HCT116 (cell line): ENCODE data around the gene CTNND2. TPM values are rescaled to one million over a fixed set of nuclear protein-coding genes. Genes with fewer than 3 reads are reported as not detected.

ENCODE experiments used
- ATAC-seq: fragments of 200-7000 bp; cut with Tn5 transposase; 2 replicates; pipeline ENCODE4 v1.9.1; 2020; ENCODE audit warnings: mild to moderate bottlenecking, moderate library complexity
- BruUV-seq: library from RNA; stranded (reverse); fragments of 400-500 nt; replicated peaks from 2 replicates; lab custom pipeline; 2021; lab: Mats Ljungman, UMichigan
- CTCF ChIA-PET: fragments of 300-600 bp; sonication (Branson Sonifier 250); formaldehyde crosslinking; loops from one replicate; lab custom pipeline; 2021; ENCODE audit warnings: antibody characterized with exemption; lab: Charles Lee
- POLR2A ChIA-PET: fragments of 300-600, 350-600 bp; sonication (Branson Sonifier 250); formaldehyde crosslinking; loops from one replicate; lab custom pipeline; 2021; ENCODE audit warnings: antibody characterized with exemption; lab: Charles Lee
- RAD21 ChIA-PET, 2 experiments: fragments of 300-600 bp; sonication (Branson Sonifier 250); formaldehyde crosslinking; loops; one replicate each; lab custom pipeline; 2023; ENCODE audit warnings: low total read pairs in 2 of 2; ENCODE audit not compliant: uncharacterized antibody in 2 of 2, unreplicated experiment in 2 of 2, low non-redundant PET in 1 of 2; lab: Charles Lee
- DNase-seq: peaks from one replicate; pipeline ENCODE4 v3.0.0-alpha.2; 2010; ENCODE audit warnings: low read depth, low spot score
- H2AFZ ChIP-seq: fragments of 200-600 bp; shearing (Covaris generic), sonication (generic); 2 replicates; pipeline ENCODE4 v1.6.1; 2017; ENCODE audit warnings: low read depth, mixed run types, mixed read lengths, antibody characterized with exemption, low read length; ENCODE audit not compliant: poor library complexity, severe bottlenecking
- H3K27ac ChIP-seq: 2 replicates; pipeline ENCODE4 v1.5.1; 2012; ENCODE audit warnings: low read depth, low read length
- H3K27me3 ChIP-seq: fragments of 200-600 bp; sonication (generic); 2 replicates; pipeline ENCODE4 v1.6.1; 2016; ENCODE audit warnings: mixed run types, low read length, mixed read lengths; ENCODE audit not compliant: insufficient read depth
- H3K36me3 ChIP-seq, 2 experiments: fragments of 200-500 bp in 1 of 2; fragments of 200-600 bp in 1 of 2; sonication (Bioruptor generic) in 1 of 2; sonication (generic) in 1 of 2; 2 replicates each; pipeline versions ENCODE4 v1.5.1 to v1.6.1; 2014 to 2016; ENCODE audit warnings: low read length in 2 of 2, inconsistent platforms in 1 of 2, mixed read lengths in 1 of 2, mixed run types in 1 of 2; ENCODE audit not compliant: insufficient read depth in 2 of 2, control insufficient read depth in 1 of 2
- H3K4me1 ChIP-seq, 2 experiments: fragments of 200-600 bp in 1 of 2; sonication (generic) in 1 of 2; 2 replicates each; pipeline versions ENCODE4 v1.5.1 to v1.6.1; 2012 to 2017; ENCODE audit warnings: low read length in 2 of 2, inconsistent platforms in 1 of 2, mild to moderate bottlenecking in 1 of 2, mixed read lengths in 1 of 2, mixed run types in 1 of 2, moderate library complexity in 1 of 2; ENCODE audit not compliant: insufficient read depth in 2 of 2, control insufficient read depth in 1 of 2
- H3K4me2 ChIP-seq: fragments of 200-600 bp; sonication (generic); 2 replicates; pipeline ENCODE4 v1.6.1; 2017; ENCODE audit warnings: mixed run types, low read length, mixed read lengths
- H3K4me3 ChIP-seq, 2 experiments: fragments of 200-600 bp in 1 of 2; sonication (generic) in 1 of 2; replicated peaks in 1 of 2; 2 replicates each; pipeline ENCODE4 v1.5.1; 2011 to 2016; ENCODE audit warnings: low read length in 2 of 2, control low read depth in 1 of 2, low read depth in 1 of 2, mild to moderate bottlenecking in 1 of 2, mixed read lengths in 1 of 2, mixed run types in 1 of 2
- H3K79me2 ChIP-seq: fragments of 200-600 bp; sonication (generic); 2 replicates; pipeline ENCODE4 v1.6.1; 2017; ENCODE audit warnings: mild to moderate bottlenecking, mixed run types, low read length, moderate library complexity, mixed read lengths; ENCODE audit not compliant: insufficient read depth
- H3K9ac ChIP-seq: fragments of 200-600 bp; sonication (generic); 2 replicates; pipeline ENCODE4 v1.6.1; 2016; ENCODE audit warnings: low read length, mixed read lengths
- H3K9me2 ChIP-seq: fragments of 200-600 bp; sonication (generic), shearing (Covaris generic); 2 replicates; pipeline ENCODE4 v1.6.1; 2017; ENCODE audit warnings: mixed run types, mild to moderate bottlenecking, moderate library complexity; ENCODE audit not compliant: insufficient read depth
- H3K9me3 ChIP-seq, 2 experiments: fragments of 200-500 bp in 1 of 2; fragments of 200-600 bp in 1 of 2; sonication (Bioruptor generic) in 1 of 2; sonication (generic) in 1 of 2; 2 replicates each; pipeline ENCODE4 v1.6.1; 2014 to 2017; ENCODE audit warnings: low read length in 2 of 2, mixed read lengths in 2 of 2, inconsistent platforms in 1 of 2, low read depth in 1 of 2, mild to moderate bottlenecking in 1 of 2, mixed run types in 1 of 2, moderate library complexity in 1 of 2; ENCODE audit not compliant: control insufficient read depth in 1 of 2, insufficient read depth in 1 of 2
- H4K20me1 ChIP-seq: fragments of 200-600 bp; sonication (generic), shearing (Covaris generic); 2 replicates; pipeline ENCODE4 v1.6.1; 2017; ENCODE audit warnings: mixed run types, mild to moderate bottlenecking, moderate library complexity; ENCODE audit not compliant: insufficient read depth
- ATF3 ChIP-seq: IDR thresholded peaks from 2 replicates; pipeline ENCODE4 v1.6.1; 2012
- CBX3 ChIP-seq: IDR thresholded peaks from 2 replicates; pipeline ENCODE4 v1.6.1; 2012; ENCODE audit warnings: low read depth
- CEBPB ChIP-seq: IDR thresholded peaks from 2 replicates; pipeline ENCODE4 v1.6.1; 2012; ENCODE audit warnings: low read depth
- CTCF ChIP-seq, 3 experiments: fragments of 200-600 bp in 1 of 3; sonication (generic) in 1 of 3; IDR thresholded peaks in 2 of 3; conservative IDR thresholded peaks in 1 of 3; 2 replicates each; pipeline ENCODE4 v1.5.1; 2012 to 2017; ENCODE audit warnings: low read depth in 2 of 3, low read length in 2 of 3, antibody characterized with exemption in 1 of 3, borderline replicate concordance in 1 of 3, control low read depth in 1 of 3, mild to moderate bottlenecking in 1 of 3, mixed read lengths in 1 of 3, mixed run types in 1 of 3, moderate library complexity in 1 of 3; ENCODE audit not compliant: insufficient read depth in 1 of 3
- EGR1 ChIP-seq: IDR thresholded peaks from 2 replicates; pipeline ENCODE4 v1.6.1; 2012; ENCODE audit warnings: low read depth
- EZH2 ChIP-seq: fragments of 200-600 bp; sonication (generic); IDR thresholded peaks from 2 replicates; pipeline ENCODE4 v1.6.1; 2017; ENCODE audit warnings: antibody characterized with exemption, mixed run types
- EZH2phosphoT487 ChIP-seq: fragments of 200-600 bp; IDR thresholded peaks from 2 replicates; pipeline ENCODE4 v1.6.1; 2018; ENCODE audit warnings: antibody characterized with exemption, borderline replicate concordance
- FOSL1 ChIP-seq: IDR thresholded peaks from 2 replicates; pipeline ENCODE4 v1.6.1; 2012; ENCODE audit warnings: low read depth
- JUND ChIP-seq: IDR thresholded peaks from 2 replicates; pipeline ENCODE4 v1.6.1; 2012
- MAX ChIP-seq: IDR thresholded peaks from 2 replicates; pipeline ENCODE4 v1.6.1; 2012
- POLR2A ChIP-seq: IDR thresholded peaks from 2 replicates; pipeline ENCODE4 v1.7.0; 2011; ENCODE audit warnings: borderline replicate concordance; ENCODE audit not compliant: insufficient read depth, insufficient read length; ENCODE audit errors: extremely low read depth
- POLR2AphosphoS5 ChIP-seq: IDR thresholded peaks from 2 replicates; pipeline ENCODE4 v1.6.1; 2011; ENCODE audit warnings: mild to moderate bottlenecking, low read depth, low read length, moderate library complexity
- RAD21 ChIP-seq: IDR thresholded peaks from 2 replicates; pipeline ENCODE4 v1.6.1; 2012; ENCODE audit warnings: low read depth, mild to moderate bottlenecking
- SIN3A ChIP-seq: IDR thresholded peaks from 2 replicates; pipeline ENCODE4 v1.6.1; 2012; ENCODE audit warnings: low read depth
- SP1 ChIP-seq: IDR thresholded peaks from 2 replicates; pipeline ENCODE4 v1.6.1; 2012; ENCODE audit warnings: low read depth
- SRF ChIP-seq: IDR thresholded peaks from 2 replicates; pipeline ENCODE4 v1.6.1; 2012; ENCODE audit warnings: low read depth
- ZBTB33 ChIP-seq: IDR thresholded peaks from 2 replicates; pipeline ENCODE4 v1.6.1; 2011; ENCODE audit warnings: mild to moderate bottlenecking, low read length, moderate library complexity; ENCODE audit not compliant: insufficient replicate concordance; ENCODE audit errors: extremely low read depth
- ZNF274 ChIP-seq: fragments of 200-500 bp; sonication (Bioruptor generic); IDR thresholded peaks from 2 replicates; pipeline ENCODE4 v1.6.1; 2014; ENCODE audit warnings: mild to moderate bottlenecking, low read depth, low read length, inconsistent platforms
- intact Hi-C: fragments of 100-400 bp; cut with micrococcal nuclease; formaldehyde crosslinking; loops from 2 replicates; pipeline ENCODE4 v1.10.0; 2022
- total RNA-seq: library from RNA; stranded (reverse); gene quantifications from one replicate; pipeline ENCODE4 v1.2.1, GENCODE V29; 2021; ENCODE audit not compliant: unreplicated experiment

Gene CTNND2
- total RNA-seq, 1 experiment from 2014 or later: not detected

GRCh38 chr5:11043881-11044280 lies 860.4 kb downstream of the CTNND2 start:
- ChIA-PET POLR2A (no interaction called here), RAD21 (no interaction called here), CTCF (no interaction called here)
- Histone ChIP-seq H4K20me1 (no peaks in the 10 kb centered on the region), H3K9me3 (no peaks in the 10 kb centered on the region), H3K4me2 (no peak overlapping the region), H2AFZ (no peak overlapping the region), H3K9ac (no peak overlapping the region), H3K36me3 (no peaks in the 10 kb centered on the region), H3K9me2 (no peaks in the 10 kb centered on the region), H3K79me2 (no peaks in the 10 kb centered on the region), H3K27me3 (peaks cover 49% of the 10 kb centered on the region), H3K4me1 (no peaks in the 10 kb centered on the region), H3K4me3 (no peak overlapping the region), H3K27ac (no peak overlapping the region)
- no peak for DNase-seq
- ATAC-seq: no peak
- TF ChIP-seq SIN3A: no peak
- no peak for TF ChIP-seq CTCF (IDR thresholded peaks at IDR 0.05 in 2 of 3, conservative IDR thresholded peaks at IDR 0.05 in 1 of 3; ENCODE audit: borderline replicate concordance in 1 of 3, insufficient read depth in 1 of 3, low read depth in 2 of 3, low read length in 2 of 3)
- TF ChIP-seq POLR2AphosphoS5: no peak
- no peak for TF ChIP-seq CEBPB
- no peak for TF ChIP-seq JUND
- no TSS peak for BruUV-seq
- intact Hi-C loops: no loop called here

- no peak overlapping the region for H3K9ac ChIP-seq
- intact Hi-C loops: no loop called here
- ATAC-seq: no peak
- no peak overlapping the region for H3K27ac ChIP-seq
- no TSS peak for BruUV-seq
- no peak overlapping the region for H2AFZ ChIP-seq
- H3K4me2 ChIP-seq: no peak overlapping the region
- H3K4me1 ChIP-seq: no peaks in the 10 kb centered on the region
- no peaks in the 10 kb centered on the region for H3K36me3 ChIP-seq
- H3K9me3 ChIP-seq: no peaks in the 10 kb centered on the region
- DNase-seq: no peak
- ChIA-PET CTCF (no interaction called here), POLR2A (no interaction called here), RAD21 (no interaction called here)
- no peaks in the 10 kb centered on the region for H4K20me1 ChIP-seq
- H3K27me3 ChIP-seq: peaks cover 58% of the 10 kb centered on the region
- no peaks in the 10 kb centered on the region for H3K9me2 ChIP-seq
- no peaks in the 10 kb centered on the region for H3K79me2 ChIP-seq
- H3K4me3 ChIP-seq: no peak overlapping the region
- no peak for TF ChIP-seq MAX
- TF ChIP-seq EGR1: no peak
- TF ChIP-seq ATF3: no peak
- TF ChIP-seq POLR2A: no peak
- no peak for TF ChIP-seq ZNF274
- TF ChIP-seq EZH2phosphoT487: no peak
- no peak for TF ChIP-seq RAD21
- TF ChIP-seq CBX3: no peak
- TF ChIP-seq JUND: no peak
- TF ChIP-seq EZH2: no peak
- TF ChIP-seq SP1: no peak
- no peak for TF ChIP-seq ZBTB33
- TF ChIP-seq SRF: no peak
- TF ChIP-seq POLR2AphosphoS5: no peak
- TF ChIP-seq FOSL1: no peak
Measured at GRCh38 chr5:11040345-11040744, 863.9 kb downstream of the CTNND2 start.
